NT2/D1 (cell line): Measurements from ENCODE around the gene TSPAN9.

Source experiments
- SUZ12 ChIP-seq: IDR thresholded peaks from 2 replicates; pipeline ENCODE4 v1.6.1; 2011; ENCODE audit not compliant: insufficient read length, insufficient read depth; ENCODE audit errors: extremely low read depth
- YY1 ChIP-seq: IDR thresholded peaks from 2 replicates; pipeline ENCODE4 v1.6.1; 2011; ENCODE audit not compliant: insufficient read length, insufficient read depth
- ZNF274 ChIP-seq: IDR thresholded peaks from 2 replicates; pipeline ENCODE4 v1.6.1; 2011; ENCODE audit warnings: mild to moderate bottlenecking, low read depth, low read length

GRCh38 chr12:3300833-3301401 is 223.7 kb downstream of the TSPAN9 start:
- TF ChIP-seq ZNF274 (no peak), YY1 (no peak), SUZ12 (no peak)
